ENCODE results near the gene IGF1R. TPM values are rescaled to one million over a fixed set of nuclear protein-coding genes. Genes with fewer than 3 reads are reported as not detected.

IGF1R gene
- total and polyA plus RNA-seq, 2 of the 8 experiments (the other 6 are each of a cell fraction or from before 2014, with no cell fraction given): 32.9 to 109 TPM

DNA sequence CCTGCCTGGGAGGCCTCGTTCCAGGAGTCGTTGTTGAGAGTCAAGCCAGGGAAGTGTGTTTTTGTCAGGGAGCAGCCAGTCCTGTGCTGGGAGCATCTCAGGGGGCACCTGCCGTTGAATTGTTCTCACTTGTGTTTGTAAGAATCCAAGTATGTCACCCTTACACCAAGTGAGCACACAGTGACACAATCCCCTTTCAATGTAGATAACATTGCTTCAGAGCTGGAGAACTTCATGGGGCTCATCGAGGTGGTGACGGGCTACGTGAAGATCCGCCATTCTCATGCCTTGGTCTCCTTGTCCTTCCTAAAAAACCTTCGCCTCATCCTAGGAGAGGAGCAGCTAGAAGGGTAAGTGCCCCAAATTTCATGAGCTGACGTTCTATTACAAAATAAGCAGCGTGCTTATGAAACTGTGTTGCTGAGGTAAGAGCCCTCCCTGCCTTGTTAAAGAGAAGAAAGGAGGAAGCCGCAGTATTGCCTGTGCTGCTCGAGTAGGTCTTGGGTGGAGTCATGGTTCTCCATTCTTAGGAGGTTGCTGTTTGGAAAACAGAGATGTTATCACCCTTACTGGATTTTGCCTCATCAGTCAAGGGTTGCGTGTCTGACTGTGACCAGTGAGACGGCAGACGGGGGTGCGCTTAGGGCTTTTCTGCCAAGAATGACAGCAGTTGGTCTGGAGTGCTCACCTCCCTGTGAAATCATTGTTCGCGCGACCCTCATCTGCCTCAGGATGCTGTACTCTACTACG lies 251.1 kb downstream of the IGF1R start:
- Histone ChIP-seq H3K4me3 (ENCODE audit: extremely low read depth in 1 of 4, insufficient read depth in 2 of 4, low read depth in 3 of 4, low read length in 4 of 4) (no peak overlapping the region), H3K56ac (replicated peaks; ENCODE audit: insufficient read length, low read depth, low read length) (no peak overlapping the region), H3K36me3 (ENCODE audit: control insufficient read depth in 2 of 4, insufficient read depth in 4 of 4, low read length in 3 of 4) (peaks cover 0 to 23% (median 10%) of the 10 kb centered on the region in 4 experiments; a peak in 5 of 8 replicates), H3K4me1 (replicated peaks in 1 of 4; ENCODE audit: control insufficient read depth in 3 of 4, insufficient read depth in 4 of 4, low read length in 3 of 4) (peaks cover 6 to 19% (median 10%) of the 10 kb centered on the region in 4 experiments; a peak in 6 of 7 replicates), H3K9me3 (ENCODE audit: insufficient read depth in 2 of 2, low read depth in 1 of 2, low read length in 1 of 2) (no peaks in the 10 kb centered on the region), H3K4ac (replicated peaks; ENCODE audit: insufficient read length, low read depth, low read length) (no peak overlapping the region), H3K23me2 (ENCODE audit: low read depth, low read length) (no peaks in the 10 kb centered on the region), H2BK15ac (ENCODE audit: low read length) (0 out of 2 replicates have a peak overlapping the region, but pooled peaks have one; percentile 10), H3K4me2 (ENCODE audit: insufficient read depth in 1 of 2, low read depth in 2 of 2, low read length in 2 of 2) (peak overlapping the region in 1 of 2 experiments; percentile 36; a peak in 1 of 4 replicates), H2BK5ac (ENCODE audit: low read depth, low read length) (no peak overlapping the region; the same call in 1 of the 2 replicates), H3K27me3 (replicated peaks in 1 of 4; ENCODE audit: control insufficient read depth in 3 of 4, extremely low read depth in 1 of 4, insufficient read depth in 3 of 4, low read length in 3 of 4) (no peaks in the 10 kb centered on the region), H2BK12ac (ENCODE audit: low read depth, low read length) (peak overlapping the region; percentile 84), H3K79me2 (ENCODE audit: control insufficient read depth in 1 of 2, insufficient read depth in 2 of 2, low read length in 2 of 2) (peaks cover 0 to 3% of the 10 kb centered on the region in 2 experiments; a peak in 2 of 4 replicates), H4K20me1 (replicated peaks in 1 of 2; ENCODE audit: control insufficient read depth in 1 of 2, insufficient read depth in 2 of 2, low read length in 2 of 2) (peaks cover 2 to 4% of the 10 kb centered on the region in 2 experiments), H2BK20ac (ENCODE audit: low read length) (no peak overlapping the region), H2AFZ (ENCODE audit: low read length) (no peak overlapping the region), H3K79me1 (ENCODE audit: low read depth, low read length) (peaks cover 4% of the 10 kb centered on the region; the same call in 1 of the 2 replicates), H3K27ac (ENCODE audit: low read depth, low read length) (no peak overlapping the region), H2AK5ac (ENCODE audit: low read depth, low read length) (no peak overlapping the region), H3K9ac (replicated peaks in 1 of 4; ENCODE audit: extremely low read depth in 1 of 4, low read depth in 3 of 4, low read length in 3 of 4) (no peak overlapping the region), H3K18ac (ENCODE audit: extremely low read depth, low read length) (no peak overlapping the region), H4K5ac (ENCODE audit: insufficient read length, low read depth, low read length) (no peak overlapping the region), H4K91ac (replicated peaks; ENCODE audit: insufficient read length, low read length) (no peak overlapping the region), H4K8ac (ENCODE audit: extremely low read depth, insufficient read depth, low read length) (no peak overlapping the region), H3K14ac (ENCODE audit: insufficient read length) (no peak overlapping the region), H2BK120ac (replicated peaks; ENCODE audit: low read depth, low read length) (no peak overlapping the region), H3K23ac (ENCODE audit: insufficient read length) (no peak overlapping the region)
- WGBS, 2 experiments (ENCODE audit: extremely low coverage in 1 of 2, insufficient coverage in 1 of 2, insufficient read length in 1 of 2, insufficient replicate concordance in 2 of 2, low coverage in 1 of 2, low lambda C conversion rate in 2 of 2, missing lambda C conversion rate in 1 of 2): 85% methylated on average over 20 of the region's 20 CpGs; no CpG with 5 or more reads in 1 of the 2 experiments
- DNase-seq (ENCODE audit: low read depth in 1 of 2, low spot score in 2 of 2) (no peak), FAIRE-seq (no peak)
- CTCF ChIA-PET (ENCODE audit: partially characterized antibody): interaction anchor here (1.2 kb wide), 1 partner anchor 18 kb away, joined by 3 read pairs; no protein-coding TSS in a partner anchor
- TF ChIP-seq POLR2AphosphoS5 (IDR thresholded peaks at IDR 0.05; ENCODE audit: low read depth, low read length) (no peak), SP1 (IDR thresholded peaks at IDR 0.05; ENCODE audit: low read depth, low read length) (no peak), NANOG (IDR thresholded peaks at IDR 0.05; ENCODE audit: insufficient read depth, low read depth, low read length, poor library complexity, severe bottlenecking) (no peak)
- TF ChIP-seq, protein P1, sequence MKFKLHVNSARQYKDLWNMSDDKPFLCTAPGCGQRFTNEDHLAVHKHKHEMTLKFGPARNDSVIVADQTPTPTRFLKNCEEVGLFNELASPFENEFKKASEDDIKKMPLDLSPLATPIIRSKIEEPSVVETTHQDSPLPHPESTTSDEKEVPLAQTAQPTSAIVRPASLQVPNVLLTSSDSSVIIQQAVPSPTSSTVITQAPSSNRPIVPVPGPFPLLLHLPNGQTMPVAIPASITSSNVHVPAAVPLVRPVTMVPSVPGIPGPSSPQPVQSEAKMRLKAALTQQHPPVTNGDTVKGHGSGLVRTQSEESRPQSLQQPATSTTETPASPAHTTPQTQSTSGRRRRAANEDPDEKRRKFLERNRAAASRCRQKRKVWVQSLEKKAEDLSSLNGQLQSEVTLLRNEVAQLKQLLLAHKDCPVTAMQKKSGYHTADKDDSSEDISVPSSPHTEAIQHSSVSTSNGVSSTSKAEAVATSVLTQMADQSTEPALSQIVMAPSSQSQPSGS (IDR thresholded peaks at IDR 0.05; ENCODE audit: low read length): no peak
- POLR2A ChIA-PET (ENCODE audit: partially characterized antibody): no interaction called here
